Right cardiac atrium (tissue), 5 donors: ENCODE measurements around the gene THSD4. TPM values are rescaled to one million over a fixed set of nuclear protein-coding genes. Genes with fewer than 3 reads are reported as not detected.

Experiments
- ATAC-seq, 2 donors: fragments of 200-7000 bp; cut with Tn5 transposase; one replicate each; pipeline versions ENCODE4 v1.8.0 to v1.9.1; 2020; ENCODE audit warnings: moderate library complexity in 2 of 2, mild to moderate bottlenecking in 1 of 2
- DNase-seq, 3 donors: peaks; one replicate each; pipeline ENCODE4 v3.0.0-alpha.2; 2020
- H3K27ac ChIP-seq: one replicate; pipeline ENCODE4 v1.5.1; 2013; ENCODE audit warnings: mild to moderate bottlenecking, low read length, control low read depth, moderate library complexity
- H3K27me3 ChIP-seq: one replicate; pipeline ENCODE4 v1.6.1; 2013; ENCODE audit not compliant: control insufficient read depth, insufficient read depth
- H3K4me1 ChIP-seq: one replicate; pipeline ENCODE4 v1.6.1; 2013; ENCODE audit warnings: low read length; ENCODE audit not compliant: control insufficient read depth, insufficient read depth
- H3K4me3 ChIP-seq: one replicate; pipeline ENCODE4 v1.5.1; 2013; ENCODE audit warnings: low read length, control low read depth
- H3K9me3 ChIP-seq: one replicate; pipeline ENCODE4 v1.6.1; 2013; ENCODE audit warnings: low read length; ENCODE audit not compliant: control insufficient read depth
- WGBS: extraction: QIAGEN DNeasy Blood & Tissue Kit; methylation state at CpG from one replicate; pipeline ENCODE4 v1.1.7; 2013; 5-methylcytosine and 5-hydroxymethylcytosine counted together
- intact Hi-C, 4 donors: fragments of 100-400 bp; cut with DNase I; formaldehyde crosslinking; loops; one replicate each; pipeline versions ENCODE4 v1.11.0 to v1.14.0; 2022 to 2023
- long read RNA-seq, 4 donors: library from polyadenylated mRNA; unstranded; transcript quantifications; one replicate each; pipeline ENCODE4 v2.0.0, GENCODE V29; 2020 to 2021
- polyA plus RNA-seq: library from polyadenylated mRNA; stranded (reverse); fragments of 200-250 nt; gene quantifications from one replicate; pipeline ENCODE4 v1.2.3, GENCODE V29; 2013
- total RNA-seq, 4 donors: library from RNA; stranded (reverse); fragmentation: NEBNext Ultra II Directional; extraction: Animal tissue kit (Norgen Biotek cat#: 25700); gene quantifications; one replicate each; pipeline ENCODE4 v1.2.1, GENCODE V29; 2021
- donor health status: healthy with polysubstance abuse.
- donor health status: DM: no; HTN: yes; CAD: no.
- donor health status: DM: no; HTN: no; CAD: no.
- donor health status: DM: no; HTN: yes; CAD: no; lungs with severe emphysema.
- donor health status: DM: yes; HTN: yes; CAD: no.

Gene THSD4
- total RNA-seq, result 10 to 100 TPM; 63.6 to 93.8 (median 73.8) TPM
- polyA plus RNA-seq, result 40.5 TPM
- long read RNA-seq, donor 1, partial matches to known transcripts, result 30 of 82 reads
- long read RNA-seq, donor 1, other reads (novel, unspliced or antisense), result 51 of 82 reads
- long read RNA-seq, donor 2, partial matches to known transcripts, result 3 of 15 reads
- long read RNA-seq, donor 2, other reads (novel, unspliced or antisense), result 12 of 15 reads
- long read RNA-seq, donor 3, partial matches to known transcripts, result 91 of 101 reads
- long read RNA-seq, donor 3, other reads (novel, unspliced or antisense), result 10 of 101 reads
- long read RNA-seq, donor 4, partial matches to known transcripts, result 0 of 14 reads
- long read RNA-seq, donor 4, other reads (novel, unspliced or antisense), result 14 of 14 reads

DNA sequence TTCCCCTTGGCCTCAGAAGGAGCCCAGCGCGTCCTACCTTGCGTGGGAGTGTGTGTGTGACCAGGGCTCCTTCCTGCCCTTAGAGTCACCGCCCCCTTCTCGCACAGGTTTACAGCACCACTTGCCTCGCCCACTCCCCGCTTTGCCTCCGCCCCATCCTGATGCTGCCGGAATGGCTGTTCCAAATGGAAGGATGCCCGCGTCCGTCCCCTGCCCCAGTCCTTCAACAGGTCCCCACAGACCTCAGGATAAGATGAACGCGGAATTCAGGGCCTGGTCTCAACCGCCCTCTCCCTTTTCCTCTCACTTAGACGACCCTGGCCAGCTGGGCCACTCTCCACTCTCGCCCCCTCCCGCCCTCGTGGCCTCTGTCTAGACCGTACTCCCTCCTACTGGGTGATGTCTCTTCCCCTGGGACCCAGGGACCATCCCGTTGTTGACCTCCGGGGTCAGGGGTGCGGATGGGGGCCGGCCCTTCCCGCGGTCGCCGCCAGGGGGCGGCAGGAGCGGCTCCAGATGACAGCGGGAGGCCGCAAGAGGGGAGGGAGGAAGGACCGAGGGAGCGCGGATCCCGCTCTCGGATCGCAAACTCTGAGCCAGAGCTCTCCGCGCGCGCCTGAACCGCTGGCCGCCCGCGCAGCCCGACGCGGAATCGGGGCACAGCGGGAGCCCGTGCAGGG lies at the start of gene THSD4:
TSS of gene THSD4 (plus strand) at position 585 of the 680 bp plus-strand sequence.
- no peaks in the 10 kb centered on the region for H3K27me3 ChIP-seq
- intact Hi-C loops, result loop anchor here (5.0 to 10.0 kb wide), 4 partner anchors 70 to 330 kb away; no protein-coding TSS in a partner anchor
- no peaks in the 10 kb centered on the region for H3K9me3 ChIP-seq
- H3K27ac ChIP-seq, result peak within 1 kb of the TSS; percentile 92
- H3K4me3 ChIP-seq, result peak within 1 kb of the TSS; percentile 81
- H3K4me1 ChIP-seq, result no peaks in the 10 kb centered on the region
- 15% methylated on average over 52 of the region's 52 CpGs for WGBS
- ATAC-seq, result peak; percentile 70 to 75
- DNase-seq, result peak; percentile 73 to 89 (median 89)

- Histone ChIP-seq H3K4me1 (no peaks in the 10 kb centered on the region), H3K4me3 (no peak overlapping the region), H3K9me3 (no peaks in the 10 kb centered on the region), H3K27me3 (no peaks in the 10 kb centered on the region), H3K27ac (no peak overlapping the region)
- DNase-seq (peak in 1 of 3 donors; percentile 22), ATAC-seq (peak; percentile 55 to 56)
- WGBS, result 74% methylated on average over 5 of the region's 5 CpGs
- intact Hi-C loops, result loop anchor here in 1 of 4 donors (10.0 kb wide), 1 partner anchor 342 kb away; no protein-coding TSS in a partner anchor
Measured at GRCh38 chr15:71066983-71067382, 48.3 kb upstream of the THSD4 start.

DNA sequence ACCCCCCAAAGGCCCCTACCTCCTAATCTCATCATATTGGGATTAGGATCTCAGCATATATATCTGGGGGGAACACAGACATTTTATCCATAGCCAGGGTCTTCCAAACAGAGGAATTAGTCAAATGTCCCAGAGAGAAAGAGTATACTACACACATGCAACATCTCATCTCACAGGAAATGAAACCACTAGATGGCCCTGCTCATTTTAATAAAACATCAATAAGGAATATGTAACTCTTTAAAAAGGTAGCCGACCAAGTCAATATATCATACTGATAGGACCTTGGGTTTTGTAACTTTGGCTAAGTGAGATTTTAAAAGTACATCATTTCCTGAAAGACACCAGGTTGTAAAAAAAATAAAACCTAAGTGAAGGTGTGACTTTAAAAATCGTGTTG lies 45.6 kb upstream of the THSD4 start:
- ATAC-seq, result no peak
- H3K9me3 ChIP-seq, result no peaks in the 10 kb centered on the region
- H3K4me3 ChIP-seq, result no peak overlapping the region
- H3K27me3 ChIP-seq, result no peaks in the 10 kb centered on the region
- intact Hi-C loops, result loop anchor here in 1 of 4 donors (10.0 kb wide), 1 partner anchor 345 kb away; no protein-coding TSS in a partner anchor
- no peak for DNase-seq
- no peak overlapping the region for H3K27ac ChIP-seq
- no peaks in the 10 kb centered on the region for H3K4me1 ChIP-seq
- 77% methylated on average over 2 of the region's 2 CpGs for WGBS

- H3K4me1 ChIP-seq, result no peaks in the 10 kb centered on the region
- no peaks in the 10 kb centered on the region for H3K27me3 ChIP-seq
- H3K4me3 ChIP-seq, result no peak overlapping the region
- no peak for DNase-seq
- intact Hi-C loops, result no loop called here
- H3K27ac ChIP-seq, result no peak overlapping the region
- no peak for ATAC-seq
- no peaks in the 10 kb centered on the region for H3K9me3 ChIP-seq
Measured at GRCh38 chr15:71071529-71071928, 43.7 kb upstream of the THSD4 start.

DNA sequence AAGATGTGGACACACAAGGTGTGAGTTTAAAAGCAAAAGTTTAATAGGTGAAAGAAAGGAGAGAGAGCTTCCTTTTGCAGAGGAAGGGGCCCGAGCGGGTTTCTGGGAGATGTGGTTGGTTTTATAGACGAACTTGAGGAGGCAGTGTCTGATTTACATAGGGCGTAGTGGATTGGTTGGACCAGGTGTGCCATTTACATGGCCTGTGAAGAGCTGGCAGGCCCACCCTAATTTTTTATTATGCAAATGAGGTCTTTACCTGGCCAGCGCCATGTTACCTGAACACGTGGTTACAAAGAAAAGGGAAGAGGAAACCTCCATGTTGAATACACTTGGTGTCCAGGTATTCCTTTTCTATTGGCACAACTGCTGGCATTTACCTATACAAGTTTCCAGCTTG lies 42.8 kb upstream of the THSD4 start:
- WGBS, result 91% methylated on average over 6 of the region's 6 CpGs
- Histone ChIP-seq H3K4me3 (no peak overlapping the region), H3K27ac (no peak overlapping the region), H3K4me1 (no peaks in the 10 kb centered on the region), H3K27me3 (no peaks in the 10 kb centered on the region), H3K9me3 (no peaks in the 10 kb centered on the region)
- no peak for DNase-seq
- intact Hi-C loops, result no loop called here
- ATAC-seq, result no peak

GRCh38 chr15:71078506-71079207 lies 36.6 kb upstream of the THSD4 start:
- intact Hi-C loops, result no loop called here
- H3K9me3 ChIP-seq, result no peaks in the 10 kb centered on the region
- ATAC-seq (no peak), DNase-seq (no peak)
- H3K4me3 ChIP-seq, result no peak overlapping the region
- no peak overlapping the region for H3K27ac ChIP-seq
- WGBS, result 74% methylated on average over 6 of the region's 6 CpGs
- no peaks in the 10 kb centered on the region for H3K27me3 ChIP-seq
- no peaks in the 10 kb centered on the region for H3K4me1 ChIP-seq

DNA sequence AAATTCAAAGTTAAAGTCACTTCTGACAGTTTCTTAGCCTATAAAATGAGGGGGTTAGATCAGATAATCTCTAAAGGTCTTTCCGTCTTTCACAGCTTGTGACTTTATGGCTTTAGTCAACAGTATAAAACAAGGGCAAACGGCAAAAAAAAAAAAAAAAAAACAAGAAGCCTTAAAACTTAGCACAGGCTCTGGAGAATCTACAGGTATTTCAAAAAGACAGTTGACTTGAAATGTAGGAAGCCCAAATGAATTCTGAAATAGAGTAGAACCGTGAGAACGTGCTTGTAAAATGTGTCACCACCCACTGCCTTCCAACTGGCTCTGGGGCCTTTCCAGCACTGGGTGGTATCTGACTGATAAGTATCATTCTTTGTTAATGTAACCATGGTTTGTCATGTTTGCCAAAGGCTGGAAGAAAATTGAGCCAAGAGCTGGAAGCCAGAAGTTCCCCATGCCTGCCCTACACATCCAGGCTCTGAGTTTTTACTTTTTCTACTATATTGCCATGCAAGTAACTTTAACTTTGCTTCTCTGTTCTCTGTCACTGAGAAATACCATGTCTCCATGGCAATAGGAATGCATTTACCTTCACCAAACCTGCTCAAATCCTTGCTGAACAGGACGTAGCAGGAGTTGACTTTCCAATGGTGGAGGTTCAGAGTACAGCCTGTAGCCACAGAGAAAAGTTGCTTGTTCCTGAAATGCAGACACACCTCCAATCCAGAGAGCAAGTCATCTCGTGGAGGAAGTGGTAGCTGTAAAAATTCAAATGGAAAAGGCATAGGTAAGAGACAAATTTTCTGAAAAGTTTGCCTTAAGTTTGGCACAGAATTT lies 35.8 kb upstream of the THSD4 start:
- Histone ChIP-seq H3K9me3 (no peaks in the 10 kb centered on the region), H3K27me3 (no peaks in the 10 kb centered on the region), H3K4me3 (no peak overlapping the region), H3K4me1 (no peaks in the 10 kb centered on the region), H3K27ac (no peak overlapping the region)
- WGBS, result 40% methylated on average over 6 of the region's 6 CpGs
- intact Hi-C loops, result no loop called here
- DNase-seq, result peak; percentile 33 to 75 (median 55)
- ATAC-seq, result peak; percentile 38 to 53

- H3K4me3 ChIP-seq, result no peak overlapping the region
- ATAC-seq (no peak), DNase-seq (no peak)
- H3K27me3 ChIP-seq, result no peaks in the 10 kb centered on the region
- 87% methylated on average over 7 of the region's 7 CpGs for WGBS
- no peak overlapping the region for H3K27ac ChIP-seq
- no peaks in the 10 kb centered on the region for H3K9me3 ChIP-seq
- intact Hi-C loops, result no loop called here
- no peaks in the 10 kb centered on the region for H3K4me1 ChIP-seq
Measured at GRCh38 chr15:71080166-71080565, 35.1 kb upstream of the THSD4 start.

DNA sequence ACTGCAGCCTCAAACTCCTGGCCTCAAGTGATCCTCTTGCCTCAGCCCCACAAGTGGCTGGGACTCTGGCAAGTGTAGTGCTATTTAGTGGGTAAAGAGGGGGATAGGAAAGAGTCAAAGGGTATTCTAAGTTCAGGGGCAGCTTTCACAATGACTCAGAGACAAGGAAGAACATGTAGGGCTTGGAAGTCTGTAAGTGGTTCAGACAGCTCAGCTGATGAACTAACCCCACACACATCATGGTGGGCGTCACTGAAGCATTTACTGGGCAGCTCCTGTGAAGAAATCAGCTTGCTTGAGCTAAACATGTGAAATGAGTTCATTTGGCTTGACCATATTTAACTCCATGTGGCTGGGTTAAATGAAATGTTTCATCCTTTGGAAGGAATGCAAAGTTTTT lies 34.6 kb upstream of the THSD4 start:
- H3K4me3 ChIP-seq, result no peak overlapping the region
- H3K4me1 ChIP-seq, result no peaks in the 10 kb centered on the region
- H3K9me3 ChIP-seq, result no peaks in the 10 kb centered on the region
- WGBS, result 57% methylated on average over 1 of the region's 1 CpG
- H3K27me3 ChIP-seq, result no peaks in the 10 kb centered on the region
- no peak overlapping the region for H3K27ac ChIP-seq
- no peak for DNase-seq
- no peak for ATAC-seq
- intact Hi-C loops, result no loop called here

- no peak overlapping the region for H3K4me3 ChIP-seq
- no peaks in the 10 kb centered on the region for H3K9me3 ChIP-seq
- intact Hi-C loops, result no loop called here
- H3K27ac ChIP-seq, result no peak overlapping the region
- DNase-seq, result peak; percentile 32 to 64 (median 45)
- H3K4me1 ChIP-seq, result no peaks in the 10 kb centered on the region
- ATAC-seq, result peak; percentile 59 to 66
- no peaks in the 10 kb centered on the region for H3K27me3 ChIP-seq
- 41% methylated on average over 5 of the region's 5 CpGs for WGBS
Measured at GRCh38 chr15:71082803-71083202, 32.5 kb upstream of the THSD4 start.
